Measurements from ENCODE around the gene RNF207.

RNF207 gene

GRCh38 chr1:6198646-6199297 is 7.1 kb upstream of the RNF207 start:
- no peak for DNase-seq (ENCODE audit: insufficient read length, low spot score)
- no peak for FAIRE-seq
- no peak for TF ChIP-seq POLR2AphosphoS5 (IDR thresholded peaks at IDR 0.05; ENCODE audit: low read depth, low read length)

GRCh38 chr1:6199298-6200187 is 6.4 kb upstream of the RNF207 start, which contains the start of gene RPL22:
Gene RPL22 (minus strand): TSS chr1:6199595. CDS start chr1:6199573, 22 bp downstream.
- FAIRE-seq (peak; percentile 96), DNase-seq (ENCODE audit: insufficient read length, low spot score) (peak; percentile 88)
- peak; percentile 85 for TF ChIP-seq POLR2A (IDR thresholded peaks at IDR 0.05; ENCODE audit: low read depth, low read length)
- TF ChIP-seq POLR2AphosphoS5 (IDR thresholded peaks at IDR 0.05; ENCODE audit: low read depth, low read length), result peak; percentile 89
- peak; percentile 62 for TF ChIP-seq SPI1 (IDR thresholded peaks at IDR 0.05; ENCODE audit: low read depth, low read length)
- no peak for TF ChIP-seq PAX5 (IDR thresholded peaks at IDR 0.05; ENCODE audit: insufficient read depth, low read length, severe bottlenecking)
- TF ChIP-seq TAF1 (IDR thresholded peaks at IDR 0.05; ENCODE audit: low read depth, low read length), result peak; percentile 97
- TF ChIP-seq POU2F2 (IDR thresholded peaks at IDR 0.05; ENCODE audit: low read depth, low read length), result peak; percentile 97

GRCh38 chr1:6200188-6200809 is 5.6 kb upstream of the RNF207 start:
- no peak for TF ChIP-seq POLR2AphosphoS5 (IDR thresholded peaks at IDR 0.05; ENCODE audit: low read depth, low read length)
- TF ChIP-seq POLR2A (IDR thresholded peaks at IDR 0.05; ENCODE audit: low read depth, low read length), result no peak
- TF ChIP-seq POU2F2 (IDR thresholded peaks at IDR 0.05; ENCODE audit: low read depth, low read length), result no peak
- no peak for TF ChIP-seq TAF1 (IDR thresholded peaks at IDR 0.05; ENCODE audit: low read depth, low read length)
- no peak for TF ChIP-seq PAX5 (IDR thresholded peaks at IDR 0.05; ENCODE audit: insufficient read depth, low read length, severe bottlenecking)
- no peak for TF ChIP-seq SPI1 (IDR thresholded peaks at IDR 0.05; ENCODE audit: low read depth, low read length)
- no peak for DNase-seq (ENCODE audit: insufficient read length, low spot score)
- no peak for FAIRE-seq

GRCh38 chr1:6202256-6202655 is 3.7 kb upstream of the RNF207 start:
- DNase-seq (ENCODE audit: insufficient read length, low spot score) (no peak), FAIRE-seq (no peak)
- TF ChIP-seq PAX5 (IDR thresholded peaks at IDR 0.05; ENCODE audit: insufficient read depth, low read length, severe bottlenecking) (no peak), SPI1 (IDR thresholded peaks at IDR 0.05; ENCODE audit: low read depth, low read length) (no peak), TAF1 (IDR thresholded peaks at IDR 0.05; ENCODE audit: low read depth, low read length) (no peak), POLR2AphosphoS5 (IDR thresholded peaks at IDR 0.05; ENCODE audit: low read depth, low read length) (no peak), POU2F2 (IDR thresholded peaks at IDR 0.05; ENCODE audit: low read depth, low read length) (no peak), POLR2A (IDR thresholded peaks at IDR 0.05; ENCODE audit: low read depth, low read length) (no peak)

GRCh38 chr1:6206520-6206855 is 569 bp downstream of the RNF207 start:
- TF ChIP-seq POLR2A (IDR thresholded peaks at IDR 0.05; ENCODE audit: low read depth, low read length) (no peak), TAF1 (IDR thresholded peaks at IDR 0.05; ENCODE audit: low read depth, low read length) (no peak), POLR2AphosphoS5 (IDR thresholded peaks at IDR 0.05; ENCODE audit: low read depth, low read length) (no peak), SPI1 (IDR thresholded peaks at IDR 0.05; ENCODE audit: low read depth, low read length) (no peak), POU2F2 (IDR thresholded peaks at IDR 0.05; ENCODE audit: low read depth, low read length) (no peak), PAX5 (IDR thresholded peaks at IDR 0.05; ENCODE audit: insufficient read depth, low read length, severe bottlenecking) (no peak)
- no peak for FAIRE-seq

GRCh38 chr1:6207075-6207885 is 1.4 kb downstream of the RNF207 start:
- DNase-seq (ENCODE audit: insufficient read length, low spot score), result no peak

More at GRCh38 chr1:6206520-6206855, 569 bp downstream of the RNF207 start:
- DNase-seq (ENCODE audit: insufficient read length, low spot score), result no peak

GRCh38 chr1:6207921-6208320 is 2.0 kb downstream of the RNF207 start:
- no peak for FAIRE-seq

More at GRCh38 chr1:6207075-6207885, 1.4 kb downstream of the RNF207 start:
- FAIRE-seq, result peak; percentile 52
- TF ChIP-seq POLR2A (IDR thresholded peaks at IDR 0.05; ENCODE audit: low read depth, low read length) (no peak), SPI1 (IDR thresholded peaks at IDR 0.05; ENCODE audit: low read depth, low read length) (no peak), POLR2AphosphoS5 (IDR thresholded peaks at IDR 0.05; ENCODE audit: low read depth, low read length) (no peak), PAX5 (IDR thresholded peaks at IDR 0.05; ENCODE audit: insufficient read depth, low read length, severe bottlenecking) (no peak), TAF1 (IDR thresholded peaks at IDR 0.05; ENCODE audit: low read depth, low read length) (no peak), POU2F2 (IDR thresholded peaks at IDR 0.05; ENCODE audit: low read depth, low read length) (no peak)

GRCh38 chr1:6208723-6209660 is 3.1 kb downstream of the RNF207 start:
- DNase-seq (ENCODE audit: insufficient read length, low spot score) (peak; percentile 61), FAIRE-seq (peak; percentile 82)
- no peak for TF ChIP-seq POU2F2 (IDR thresholded peaks at IDR 0.05; ENCODE audit: low read depth, low read length)
- TF ChIP-seq SPI1 (IDR thresholded peaks at IDR 0.05; ENCODE audit: low read depth, low read length), result no peak
- TF ChIP-seq PAX5 (IDR thresholded peaks at IDR 0.05; ENCODE audit: insufficient read depth, low read length, severe bottlenecking), result no peak
- TF ChIP-seq TAF1 (IDR thresholded peaks at IDR 0.05; ENCODE audit: low read depth, low read length), result no peak
- no peak for TF ChIP-seq POLR2AphosphoS5 (IDR thresholded peaks at IDR 0.05; ENCODE audit: low read depth, low read length)
- no peak for TF ChIP-seq POLR2A (IDR thresholded peaks at IDR 0.05; ENCODE audit: low read depth, low read length)

More at GRCh38 chr1:6207921-6208320, 2.0 kb downstream of the RNF207 start:
- TF ChIP-seq SPI1 (IDR thresholded peaks at IDR 0.05; ENCODE audit: low read depth, low read length), result no peak
- no peak for TF ChIP-seq TAF1 (IDR thresholded peaks at IDR 0.05; ENCODE audit: low read depth, low read length)
- TF ChIP-seq POLR2A (IDR thresholded peaks at IDR 0.05; ENCODE audit: low read depth, low read length), result no peak
- TF ChIP-seq PAX5 (IDR thresholded peaks at IDR 0.05; ENCODE audit: insufficient read depth, low read length, severe bottlenecking), result no peak
- no peak for TF ChIP-seq POU2F2 (IDR thresholded peaks at IDR 0.05; ENCODE audit: low read depth, low read length)
- TF ChIP-seq POLR2AphosphoS5 (IDR thresholded peaks at IDR 0.05; ENCODE audit: low read depth, low read length), result no peak
- DNase-seq (ENCODE audit: insufficient read length, low spot score), result no peak
